Parathyroid adenoma (tissue), 2 donors: ENCODE results near the gene MAT1A.

Source experiments
- H2AFZ ChIP-seq: fragments of 300-600 bp; sonication (generic); one replicate; pipeline ENCODE4 v1.7.0; 2017; ENCODE audit warnings: antibody characterized with exemption, mild to moderate bottlenecking
- H3K27ac ChIP-seq: fragments of 300-600 bp; sonication (generic); one replicate; pipeline ENCODE4 v1.7.0; 2017
- H3K27me3 ChIP-seq: fragments of 300-600 bp; sonication (generic); one replicate; pipeline ENCODE4 v1.7.0; 2017; ENCODE audit warnings: low read length; ENCODE audit not compliant: control insufficient read depth, insufficient read depth
- H3K36me3 ChIP-seq: fragments of 300-600 bp; sonication (generic); one replicate; pipeline ENCODE4 v1.7.0; 2017; ENCODE audit warnings: low read length; ENCODE audit not compliant: control insufficient read depth, insufficient read depth
- H3K4me1 ChIP-seq: fragments of 300-600 bp; sonication (generic); one replicate; pipeline ENCODE4 v1.7.0; 2017; ENCODE audit warnings: control low read depth
- H3K4me2 ChIP-seq: fragments of 300-600 bp; sonication (generic); one replicate; pipeline ENCODE4 v1.7.0; 2017; ENCODE audit warnings: low read length
- H3K4me3 ChIP-seq: fragments of 300-600 bp; sonication (generic); one replicate; pipeline ENCODE4 v1.7.0; 2017; ENCODE audit warnings: low read depth, low read length
- H3K79me2 ChIP-seq: fragments of 300-600 bp; sonication (generic); one replicate; pipeline ENCODE4 v1.7.0; 2017; ENCODE audit warnings: control low read depth
- H3K9ac ChIP-seq: fragments of 300-600 bp; sonication (generic); one replicate; pipeline ENCODE4 v1.7.0; 2017; ENCODE audit warnings: mild to moderate bottlenecking
- H3K9me3 ChIP-seq: fragments of 300-600 bp; sonication (generic); one replicate; pipeline ENCODE4 v1.7.0; 2017; ENCODE audit warnings: low read length; ENCODE audit not compliant: control insufficient read depth
- CTCF ChIP-seq: fragments of 300-600 bp; sonication (generic); IDR thresholded peaks from one replicate; pipeline ENCODE4 v1.7.0; 2017; ENCODE audit warnings: antibody characterized with exemption, mild to moderate bottlenecking
- donor health status: primary hyperparathyroidism.

The MAT1A gene

GRCh38 chr10:80270887-80271286, 18.6 kb downstream of the MAT1A start:
- Histone ChIP-seq H3K36me3 (no peaks in the 10 kb centered on the region), H3K27ac (no peak overlapping the region), H3K79me2 (no peaks in the 10 kb centered on the region), H2AFZ (no peak overlapping the region), H3K4me1 (no peaks in the 10 kb centered on the region), H3K4me2 (no peak overlapping the region), H3K9me3 (no peaks in the 10 kb centered on the region), H3K4me3 (no peak overlapping the region), H3K9ac (no peak overlapping the region), H3K27me3 (no peaks in the 10 kb centered on the region)
- no peak for TF ChIP-seq CTCF

GRCh38 chr10:80268938-80269588, 20.4 kb downstream of the MAT1A start:
- H3K27ac ChIP-seq: no peak overlapping the region
- no peak overlapping the region for H3K9ac ChIP-seq
- H3K36me3 ChIP-seq: no peaks in the 10 kb centered on the region
- H3K79me2 ChIP-seq: no peaks in the 10 kb centered on the region
- H3K4me3 ChIP-seq: no peak overlapping the region
- no peaks in the 10 kb centered on the region for H3K9me3 ChIP-seq
- no peaks in the 10 kb centered on the region for H3K4me1 ChIP-seq
- TF ChIP-seq CTCF: no peak
- no peak overlapping the region for H2AFZ ChIP-seq
- H3K27me3 ChIP-seq: no peaks in the 10 kb centered on the region
- H3K4me2 ChIP-seq: no peak overlapping the region

GRCh38 chr10:80268266-80268665, 21.2 kb downstream of the MAT1A start:
- TF ChIP-seq CTCF: no peak
- Histone ChIP-seq H3K9me3 (no peaks in the 10 kb centered on the region), H3K9ac (no peak overlapping the region), H3K36me3 (no peaks in the 10 kb centered on the region), H3K27me3 (no peaks in the 10 kb centered on the region), H3K27ac (no peak overlapping the region), H3K79me2 (no peaks in the 10 kb centered on the region), H3K4me3 (no peak overlapping the region), H2AFZ (no peak overlapping the region), H3K4me1 (no peaks in the 10 kb centered on the region), H3K4me2 (no peak overlapping the region)

GRCh38 chr10:80266513-80266863, 23.0 kb downstream of the MAT1A start:
- no peaks in the 10 kb centered on the region for H3K27me3 ChIP-seq
- no peaks in the 10 kb centered on the region for H3K9me3 ChIP-seq
- no peak overlapping the region for H3K4me3 ChIP-seq
- no peak overlapping the region for H3K4me2 ChIP-seq
- no peak overlapping the region for H3K9ac ChIP-seq
- no peaks in the 10 kb centered on the region for H3K4me1 ChIP-seq
- H3K27ac ChIP-seq: no peak overlapping the region
- H3K36me3 ChIP-seq: no peaks in the 10 kb centered on the region
- H3K79me2 ChIP-seq: no peaks in the 10 kb centered on the region
- TF ChIP-seq CTCF: no peak
- no peak overlapping the region for H2AFZ ChIP-seq
